IPS-11a (cell line): ENCODE measurements around the gene GATC.
A peak's percentile ranks its signal among the peaks of the same experiment; 100 is the strongest.

ENCODE experiments used
- H3K4me3 ChIP-seq: one replicate; pipeline ENCODE4 v1.5.1; 2013; ENCODE audit warnings: low read depth, low read length, control low read depth

Gene GATC

GRCh38 chr12:120445911-120446843 is at the start of gene GATC, which contains the start of gene TRIAP1:
GATC (plus strand) TSS chr12:120446444; CDS start chr12:120446481, 37 bp downstream.
TRIAP1 (minus strand) TSS chr12:120446384; CDS start chr12:120446372, 12 bp downstream.
- H3K4me3 ChIP-seq = peak within 1 kb of the TSS; percentile 99

GRCh38 chr12:120397824-120398540 is 48.3 kb upstream of the GATC start:
- H3K4me3 ChIP-seq = no peak overlapping the region

DNA sequence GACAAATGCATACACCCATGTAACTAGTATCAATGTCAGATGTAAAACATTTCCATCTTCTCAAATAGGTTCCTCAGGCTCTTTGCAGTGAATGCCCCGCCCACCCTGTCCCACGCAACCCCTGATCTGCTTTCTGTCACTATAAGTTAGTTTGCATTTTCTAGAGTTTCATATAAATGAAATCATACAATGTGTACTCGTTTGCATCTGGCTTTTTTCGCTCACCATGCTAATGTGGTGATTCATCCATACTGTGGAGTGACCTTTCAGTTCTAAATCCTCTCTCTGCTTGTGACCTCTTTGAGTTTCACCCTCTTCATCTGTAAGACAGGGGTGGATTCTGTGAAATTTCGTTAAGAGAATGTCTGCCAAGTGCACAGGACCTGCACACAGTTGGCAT is 46.7 kb upstream of the GATC start:
- H3K4me3 ChIP-seq = no peak overlapping the region

DNA sequence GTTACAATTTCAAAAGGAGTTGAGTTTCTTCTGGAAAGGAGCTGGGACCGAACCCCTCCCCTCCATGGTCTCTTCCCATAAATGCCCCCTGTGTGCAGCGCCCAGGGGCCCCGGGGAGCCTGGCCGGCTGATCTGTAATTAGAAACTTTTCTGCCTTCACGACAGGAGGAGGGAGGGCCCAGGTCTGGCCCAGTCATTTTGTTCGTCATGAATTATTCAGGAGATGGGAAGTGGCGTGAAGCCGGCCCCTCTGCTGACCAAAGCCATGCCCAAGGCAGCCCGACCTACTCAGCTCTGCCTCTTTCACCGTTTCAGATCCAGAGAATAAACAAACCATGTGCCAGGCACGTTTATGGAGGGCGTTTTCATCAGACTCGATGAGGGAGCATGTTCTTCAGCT is 44.0 kb upstream of the GATC start:
- no peak overlapping the region for H3K4me3 ChIP-seq

GRCh38 chr12:120403869-120404268 is 42.4 kb upstream of the GATC start:
- no peak overlapping the region for H3K4me3 ChIP-seq

DNA sequence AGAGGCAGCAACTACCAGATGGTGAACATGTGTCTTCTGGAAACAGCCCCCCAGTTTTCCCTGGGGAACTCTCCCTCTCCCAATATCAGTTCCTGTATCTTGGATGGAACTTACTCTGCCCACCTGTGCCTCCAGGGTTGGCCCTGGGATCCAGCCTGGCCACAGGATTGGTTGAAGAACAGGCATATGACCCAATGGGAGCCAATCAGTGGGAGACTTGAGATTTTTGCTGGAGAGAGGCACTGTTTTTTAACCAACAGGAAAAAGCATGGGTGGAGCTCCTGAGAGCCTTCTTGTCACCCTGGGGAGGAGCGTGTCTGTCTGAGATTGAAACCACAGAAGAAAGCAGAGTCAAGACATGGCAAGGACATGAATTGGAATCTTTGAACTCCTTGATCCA is 42.0 kb upstream of the GATC start:
- H3K4me3 ChIP-seq = no peak overlapping the region

DNA sequence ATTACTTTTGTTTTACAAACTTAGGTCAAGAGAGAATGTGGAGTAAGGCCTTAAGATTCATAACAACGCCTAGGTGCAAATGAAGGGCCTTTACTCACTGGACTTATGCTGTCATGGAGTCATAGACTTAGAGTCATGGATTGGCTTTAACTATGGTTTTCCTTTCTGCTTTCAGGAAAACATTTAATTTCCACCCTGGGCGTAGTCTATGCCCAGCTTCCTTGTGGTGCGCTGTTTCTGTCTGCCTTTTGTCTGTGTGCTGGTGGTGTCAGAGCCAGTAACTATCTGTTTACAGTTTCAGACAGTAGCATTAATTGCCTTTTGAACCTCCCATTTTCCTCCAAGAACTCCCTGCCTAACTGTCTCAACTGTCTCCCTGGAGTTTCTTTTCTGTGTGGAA is 40.2 kb upstream of the GATC start:
- no peak overlapping the region for H3K4me3 ChIP-seq

DNA sequence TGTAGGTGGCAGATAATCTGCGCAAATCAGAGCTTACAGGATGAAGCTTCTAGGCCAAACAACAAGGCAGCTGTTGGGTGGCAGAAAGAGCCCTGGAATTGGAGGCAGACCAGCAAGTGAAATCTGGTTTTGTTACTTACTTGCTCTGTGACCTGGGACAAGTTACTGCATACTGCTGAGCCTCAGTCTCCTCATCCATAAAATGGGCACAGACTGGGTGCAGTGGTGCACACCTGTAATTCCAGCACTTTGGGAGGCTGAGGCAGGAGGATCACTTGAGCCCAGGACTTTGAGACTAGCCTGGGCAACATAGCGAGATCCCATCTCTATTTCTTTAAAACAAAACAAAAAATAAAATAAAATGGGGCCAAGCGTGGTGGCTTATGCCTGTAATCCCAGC is 39.7 kb upstream of the GATC start:
- H3K4me3 ChIP-seq = no peak overlapping the region

DNA sequence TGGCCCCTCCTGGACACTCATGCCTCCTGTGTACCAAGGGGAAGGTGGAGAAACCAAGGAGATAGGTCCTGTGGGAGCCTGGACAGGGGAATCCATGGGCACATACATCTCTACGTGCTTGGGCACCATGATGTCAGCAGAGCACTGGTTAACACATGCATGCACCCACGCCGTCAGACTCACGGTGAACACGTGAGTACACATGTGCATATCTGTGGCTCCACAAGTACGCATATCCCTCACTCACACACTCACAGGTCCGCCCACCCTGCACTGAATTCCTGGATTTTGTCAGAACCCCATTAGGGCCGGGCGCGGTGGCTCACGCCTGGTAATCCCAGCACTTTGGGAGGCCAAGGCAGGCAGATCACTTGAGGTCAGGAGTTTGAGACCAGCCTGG is 37.5 kb upstream of the GATC start:
- no peak overlapping the region for H3K4me3 ChIP-seq

DNA sequence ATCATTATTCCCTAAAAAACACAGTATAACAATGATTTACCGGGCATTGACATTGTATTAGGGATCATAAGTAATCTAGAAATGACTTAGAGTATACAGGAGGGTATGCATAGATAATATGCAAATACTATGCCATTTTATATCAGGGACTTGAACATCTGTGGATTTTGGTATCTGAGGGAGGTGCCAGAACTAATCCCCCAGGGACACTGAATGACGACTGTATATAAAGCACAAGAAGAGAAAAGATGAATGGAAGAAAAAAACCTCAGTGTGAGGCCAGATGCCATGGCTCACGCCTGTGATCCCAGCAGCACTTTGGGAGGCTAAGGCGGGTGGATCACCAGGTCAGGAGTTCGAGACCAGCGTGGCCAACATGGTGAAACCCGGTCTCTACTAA is 33.8 kb upstream of the GATC start:
- H3K4me3 ChIP-seq = no peak overlapping the region

DNA sequence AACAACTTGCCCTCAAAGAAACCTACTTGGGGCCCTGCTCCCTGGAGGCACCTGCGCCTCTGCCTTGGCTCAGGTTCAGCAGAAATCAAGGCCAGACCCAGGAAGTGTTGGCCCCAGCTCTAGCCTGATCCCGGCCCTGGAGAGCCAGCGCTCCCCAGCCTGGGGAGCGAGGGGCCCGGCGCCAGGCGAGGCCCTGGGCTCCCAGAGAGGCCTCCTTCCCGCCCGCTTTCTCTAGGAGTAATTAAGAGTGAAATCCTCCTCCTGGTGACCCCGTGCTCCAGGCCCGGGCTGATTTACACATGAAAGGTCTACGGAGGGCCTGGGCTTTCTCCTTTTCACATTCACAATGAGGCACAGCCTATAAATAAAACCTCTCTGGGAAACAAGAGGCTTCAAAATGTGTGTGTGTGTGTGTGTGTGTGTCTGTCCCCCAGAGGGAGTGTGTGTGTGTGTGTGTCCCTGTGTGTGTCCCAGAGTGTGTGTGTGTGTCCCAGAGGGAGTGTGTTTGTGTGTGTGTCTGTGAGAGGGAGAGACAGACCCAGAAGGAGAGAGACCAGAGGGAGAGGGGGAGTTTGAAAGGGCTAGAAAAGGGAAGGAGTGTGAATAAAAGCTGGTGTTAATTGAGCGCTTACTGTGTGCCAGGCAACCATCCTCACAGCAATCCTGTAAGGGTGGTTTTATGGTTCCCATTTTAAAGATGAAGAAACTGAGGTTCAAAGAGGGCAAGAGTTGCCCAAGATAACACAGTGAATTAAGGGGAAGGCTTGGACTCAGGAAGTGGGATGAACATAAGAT is 32.1 kb upstream of the GATC start:
- no peak overlapping the region for H3K4me3 ChIP-seq

- no peak overlapping the region for H3K4me3 ChIP-seq
These were observed 29.6 kb upstream of the GATC start for GRCh38 chr12:120416490-120417216.

DNA sequence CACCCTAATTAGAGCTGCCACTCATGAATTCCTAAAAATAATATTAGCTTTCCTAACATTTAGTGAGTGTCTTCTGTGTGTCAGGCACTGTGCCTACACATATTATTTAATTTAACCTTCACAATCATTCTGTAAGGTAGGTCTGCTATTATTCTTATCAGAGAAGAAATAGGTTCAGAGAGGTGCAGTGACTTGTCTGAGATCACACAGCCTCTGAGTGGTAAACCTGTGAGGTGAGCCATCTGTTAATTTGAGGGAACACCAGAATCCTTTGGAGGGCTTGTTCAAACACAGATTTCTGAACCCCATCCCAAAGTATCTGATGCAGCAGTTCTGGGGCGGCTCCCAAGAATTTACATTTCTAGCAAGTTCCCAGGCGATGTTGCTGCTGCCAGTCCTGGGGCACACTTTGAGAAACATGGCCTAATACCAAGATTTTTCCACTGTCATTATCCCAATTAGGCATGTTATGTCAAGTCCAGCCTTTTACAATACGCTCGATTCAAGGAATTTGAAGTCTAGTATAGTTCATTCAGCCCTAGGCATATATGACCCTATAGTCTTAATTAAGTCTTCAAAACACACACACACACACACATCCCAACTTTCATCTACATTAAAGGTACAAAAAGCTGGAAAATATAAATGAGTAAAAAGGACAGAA is 28.2 kb upstream of the GATC start:
- H3K4me3 ChIP-seq = no peak overlapping the region

DNA sequence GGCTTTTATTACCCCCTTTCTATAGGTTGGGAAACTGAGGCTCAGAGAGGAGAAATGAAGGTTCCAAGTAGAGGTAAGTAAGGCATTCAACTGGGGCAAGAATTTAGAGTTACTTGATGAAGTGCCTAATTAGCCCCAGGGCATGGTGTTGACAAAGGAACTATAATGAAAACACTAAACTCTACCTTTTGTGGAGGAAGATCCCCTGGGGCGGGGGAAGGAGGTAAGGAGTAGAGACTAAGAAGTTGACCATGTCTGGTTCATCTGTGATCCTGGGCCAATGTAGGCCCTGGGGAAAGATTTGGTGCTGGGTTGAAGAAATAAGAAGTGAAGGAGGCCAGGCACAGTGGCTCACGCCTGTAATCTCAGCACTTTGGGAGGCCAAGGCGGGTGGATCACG is 24.5 kb upstream of the GATC start:
- no peak overlapping the region for H3K4me3 ChIP-seq

GRCh38 chr12:120422892-120423456 is 23.3 kb upstream of the GATC start:
- H3K4me3 ChIP-seq = no peak overlapping the region

- no peak overlapping the region for H3K4me3 ChIP-seq
These were observed 20.4 kb upstream of the GATC start for GRCh38 chr12:120425797-120426196.

DNA sequence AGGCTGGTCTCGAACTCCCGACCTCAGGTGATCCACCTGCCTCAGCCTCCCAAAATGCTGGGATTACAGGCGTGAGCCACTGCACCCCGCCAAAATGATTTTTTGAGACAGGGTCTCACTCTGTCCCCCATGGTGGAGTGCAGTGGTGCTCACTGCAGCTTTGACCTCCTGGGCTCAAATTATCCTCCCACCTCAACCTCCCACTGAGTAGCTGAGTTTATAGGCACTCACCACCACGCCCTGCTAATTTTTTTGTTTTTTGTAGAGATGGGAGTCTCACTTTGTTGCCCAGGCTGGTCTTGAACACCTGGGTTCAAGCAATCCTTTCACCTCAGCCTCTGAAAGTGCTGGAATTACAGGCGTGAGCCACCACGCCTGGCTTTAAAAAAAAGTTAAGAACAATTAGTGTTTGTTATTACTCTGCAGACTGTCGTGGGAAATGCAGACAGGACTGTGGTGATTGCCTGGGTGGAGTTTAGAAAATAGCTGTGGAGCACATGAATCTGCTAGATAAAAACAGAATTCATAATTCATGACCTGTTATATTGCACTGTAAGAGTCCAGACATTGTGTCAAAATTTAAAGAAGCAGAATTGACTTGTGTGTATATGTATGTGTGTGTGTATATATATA is 17.5 kb upstream of the GATC start:
- H3K4me3 ChIP-seq = no peak overlapping the region

GRCh38 chr12:120429368-120429767 is 16.9 kb upstream of the GATC start:
- H3K4me3 ChIP-seq = no peak overlapping the region
